Stomach smooth muscle (tissue), 2 donors: ENCODE results near the gene KLHL29.
"Not testable (repeated sequence)": the region's sequence is repeated elsewhere in the genome, so short reads cannot be mapped to it uniquely, and the experiment has no call there.

ENCODE experiments used
- H3K27ac ChIP-seq: one replicate; pipeline ENCODE4 v1.7.0; 2013; ENCODE audit warnings: mild to moderate bottlenecking, low read length, inconsistent platforms
- H3K27me3 ChIP-seq, 2 donors: one replicate each; pipeline ENCODE4 v1.7.0; 2013; ENCODE audit warnings: low read length in 2 of 2; ENCODE audit not compliant: insufficient read depth in 2 of 2, control insufficient read depth in 1 of 2
- H3K36me3 ChIP-seq, 2 donors: one replicate each; pipeline ENCODE4 v1.7.0; 2013; ENCODE audit warnings: low read length in 2 of 2; ENCODE audit not compliant: control insufficient read depth in 2 of 2, insufficient read depth in 2 of 2
- H3K4me1 ChIP-seq: one replicate; pipeline ENCODE4 v1.7.0; 2013; ENCODE audit warnings: low read length; ENCODE audit not compliant: control insufficient read depth, insufficient read depth
- H3K4me3 ChIP-seq, 2 donors: one replicate each; pipeline ENCODE4 v1.7.0; 2013; ENCODE audit warnings: low read length in 2 of 2
- H3K9ac ChIP-seq, 2 donors: one replicate each; pipeline ENCODE4 v1.7.0; 2013; ENCODE audit warnings: low read length in 2 of 2, mild to moderate bottlenecking in 1 of 2
- H3K9me3 ChIP-seq, 2 donors: one replicate each; pipeline ENCODE4 v1.7.0; 2013; ENCODE audit warnings: low read length in 2 of 2; ENCODE audit not compliant: control insufficient read depth in 2 of 2
- donor health status: healthy.
- donor health status: Pancreatic carcinoma.

KLHL29 gene

DNA sequence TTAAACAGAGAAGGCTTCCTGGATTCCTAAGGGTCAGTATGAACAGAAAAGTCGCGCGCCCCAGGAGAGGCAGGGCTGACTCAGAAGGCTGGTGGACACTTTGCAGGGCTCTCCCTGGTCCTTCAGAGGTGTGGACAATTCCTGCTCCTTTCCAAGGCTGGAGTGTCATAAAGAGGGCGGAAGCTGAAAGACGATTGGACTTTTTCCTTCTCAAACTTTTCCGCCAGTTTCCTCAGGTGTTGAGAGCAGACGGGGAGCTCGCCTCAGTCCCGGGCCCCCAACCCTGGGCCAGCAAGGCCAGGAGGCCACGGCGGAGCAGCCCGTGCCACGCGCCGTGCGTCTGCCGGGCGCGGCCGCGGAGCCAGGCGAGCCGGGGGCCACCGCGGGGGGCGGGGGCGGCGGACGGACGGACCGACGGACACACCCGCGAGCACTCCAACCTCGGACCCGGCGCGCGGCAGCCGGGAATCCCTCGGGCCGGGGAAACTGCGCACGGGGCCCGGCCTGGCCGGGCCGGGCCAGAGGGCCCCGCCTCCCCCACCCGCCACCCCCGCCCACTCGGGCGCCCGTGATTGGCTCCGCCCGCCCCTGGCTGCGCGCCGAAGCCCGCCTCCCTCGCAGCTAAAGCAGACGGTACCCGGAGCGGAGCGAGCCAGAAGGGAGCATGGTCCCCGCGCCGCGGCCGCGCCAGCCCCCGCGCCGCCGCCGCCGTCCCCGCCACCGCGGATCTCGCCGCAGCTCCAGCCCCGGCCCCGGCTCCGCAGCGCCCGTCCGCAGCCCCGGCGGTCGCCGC, at the start of gene KLHL29:
KLHL29 (plus strand) TSS at position 629 of the 793 bp plus-strand sequence. CDS start 177,018 bp downstream, outside the sequence.
- Histone ChIP-seq H3K9ac (peak within 1 kb of the TSS; percentile 74 to 80), H3K4me1 (peaks cover 4% of the 10 kb centered on the region), H3K27me3 (no peaks in the 10 kb centered on the region), H3K36me3 (no peaks in the 10 kb centered on the region), H3K27ac (peak within 1 kb of the TSS; percentile 53), H3K9me3 (no peaks in the 10 kb centered on the region), H3K4me3 (peak within 1 kb of the TSS; percentile 86 to 93)

DNA sequence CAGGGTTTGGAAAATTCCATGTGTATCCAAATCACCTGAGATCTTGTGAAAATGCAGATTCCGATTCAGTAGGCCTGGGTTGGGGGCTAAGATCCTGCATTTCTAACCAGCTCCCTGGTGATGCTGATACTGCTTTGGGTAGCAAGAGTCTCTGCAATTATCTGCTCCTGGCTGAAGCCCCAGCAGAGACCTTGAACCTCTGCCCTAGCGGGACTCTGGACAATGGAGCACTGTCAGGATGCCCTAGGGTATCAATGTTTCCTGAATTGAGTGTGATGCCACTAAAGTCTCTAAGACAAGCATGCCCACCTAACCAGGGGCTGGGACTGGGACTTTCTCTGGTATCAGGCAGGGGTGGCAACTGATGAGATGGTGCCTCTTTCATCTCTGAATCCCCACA, 49.4 kb upstream of the KLHL29 start:
- Histone ChIP-seq H3K4me1 (no peaks in the 10 kb centered on the region), H3K27ac (no peak overlapping the region), H3K9ac (no peak overlapping the region), H3K36me3 (no peaks in the 10 kb centered on the region), H3K4me3 (no peak overlapping the region), H3K27me3 (no peaks in the 10 kb centered on the region), H3K9me3 (peaks cover 0 to 3% of the 10 kb centered on the region in 2 donors)

DNA sequence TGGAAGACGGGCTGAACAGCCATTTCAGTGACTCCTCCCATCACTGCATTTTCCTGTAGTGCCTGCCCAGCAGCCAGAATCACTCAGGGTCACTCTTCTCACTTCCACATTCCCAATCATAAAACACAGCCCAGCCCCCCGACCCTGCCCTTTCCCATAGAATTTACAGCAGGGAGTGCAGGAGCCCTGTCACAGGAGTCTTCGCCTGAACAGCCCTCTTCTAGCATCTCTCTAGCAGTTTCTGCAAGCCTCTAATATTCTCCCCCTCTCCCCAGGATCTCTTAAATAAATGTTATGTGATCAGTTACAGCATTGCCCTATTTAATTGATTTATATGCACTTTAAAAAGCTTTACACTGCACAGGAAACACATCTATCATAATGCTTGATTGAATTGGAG, 42.9 kb upstream of the KLHL29 start:
- Histone ChIP-seq H3K27me3 (peaks cover 0 to 2% of the 10 kb centered on the region in 2 donors), H3K4me1 (no peaks in the 10 kb centered on the region), H3K9ac (no peak overlapping the region), H3K27ac (no peak overlapping the region), H3K4me3 (no peak overlapping the region), H3K9me3 (peaks cover 3 to 11% of the 10 kb centered on the region in 2 donors), H3K36me3 (no peaks in the 10 kb centered on the region)

DNA sequence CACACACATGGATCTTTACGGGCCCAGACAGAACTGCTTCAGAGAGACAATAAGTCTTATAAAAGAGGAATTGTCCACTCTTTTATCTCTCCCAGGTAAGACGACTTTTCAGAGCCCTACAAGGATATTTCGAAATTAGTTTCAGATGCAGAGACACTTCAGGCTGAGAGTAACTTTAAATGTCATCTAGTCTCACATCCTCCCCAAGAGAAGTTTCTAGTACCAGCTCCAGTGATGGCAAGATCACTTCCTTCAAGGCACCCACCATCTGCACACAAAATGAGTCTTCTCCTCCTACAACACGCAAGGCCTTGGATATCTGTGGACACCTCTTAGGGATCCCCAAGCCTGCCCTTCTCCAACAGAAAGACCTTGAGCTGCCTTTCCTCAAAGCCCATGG, 39.0 kb upstream of the KLHL29 start:
- Histone ChIP-seq H3K36me3 (no peaks in the 10 kb centered on the region), H3K9ac (no peak overlapping the region), H3K27me3 (peaks cover 0 to 2% of the 10 kb centered on the region in 2 donors), H3K4me3 (no peak overlapping the region), H3K9me3 (peaks cover 1 to 3% of the 10 kb centered on the region in 2 donors), H3K27ac (no peak overlapping the region), H3K4me1 (peaks cover 3% of the 10 kb centered on the region)

DNA sequence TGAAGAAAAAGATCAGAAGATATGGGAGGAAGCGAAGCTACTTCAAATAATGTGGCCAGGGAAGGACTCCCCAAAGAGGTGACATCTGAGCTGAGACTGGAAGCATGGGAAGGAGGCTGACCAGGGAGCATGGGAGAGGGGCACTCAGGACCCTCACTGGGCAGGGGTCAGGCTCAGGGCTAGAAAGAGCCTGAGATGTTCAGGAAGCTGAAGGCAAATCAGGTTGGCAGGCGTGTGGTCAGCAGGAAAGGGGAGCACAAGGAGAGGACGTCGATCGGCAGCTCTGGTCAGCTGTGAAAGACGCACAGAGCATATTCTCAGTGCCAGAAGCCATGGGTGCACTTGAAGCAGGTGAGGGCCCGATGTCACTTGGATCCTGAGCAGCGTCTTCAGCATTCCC, 38.2 kb upstream of the KLHL29 start:
- H3K27me3 ChIP-seq, result peaks cover 0 to 2% of the 10 kb centered on the region in 2 donors
- H3K27ac ChIP-seq, result no peak overlapping the region
- H3K9me3 ChIP-seq, result no peaks in the 10 kb centered on the region
- peaks cover 11% of the 10 kb centered on the region for H3K4me1 ChIP-seq
- no peaks in the 10 kb centered on the region for H3K36me3 ChIP-seq
- no peak overlapping the region for H3K4me3 ChIP-seq
- no peak overlapping the region for H3K9ac ChIP-seq

DNA sequence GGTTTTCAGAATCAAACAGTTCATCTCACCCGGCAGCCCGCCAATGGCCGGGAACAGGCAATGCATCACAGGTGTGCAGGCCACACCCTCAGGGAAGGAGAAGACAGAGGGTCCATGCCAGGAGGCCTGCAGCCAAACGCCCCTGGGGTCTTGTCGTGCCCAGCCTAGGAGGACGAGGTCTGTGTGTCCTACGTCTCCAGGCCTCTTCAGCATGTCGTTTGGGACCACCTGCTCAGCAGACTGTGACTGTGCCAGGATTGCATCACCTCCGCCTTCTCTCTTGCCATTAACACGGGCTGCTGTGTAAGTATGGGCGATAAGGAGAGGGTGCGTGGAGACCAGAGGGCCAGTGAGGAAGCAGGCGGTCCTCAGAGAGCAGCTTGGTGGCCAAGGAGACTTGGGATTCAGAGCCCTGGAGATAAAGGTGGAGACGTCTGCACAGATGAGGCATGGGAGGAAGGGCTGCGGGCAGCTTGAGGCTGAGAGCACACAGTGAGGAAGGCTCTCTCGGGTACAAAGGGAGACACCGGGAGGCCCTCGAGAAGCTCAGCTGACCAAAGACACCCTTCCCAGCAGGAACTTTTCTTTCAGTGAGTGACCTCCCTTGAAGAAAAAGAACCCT, 37.4 kb upstream of the KLHL29 start:
- H3K4me1 ChIP-seq, result peaks cover 13% of the 10 kb centered on the region
- H3K27ac ChIP-seq, result no peak overlapping the region
- no peaks in the 10 kb centered on the region for H3K9me3 ChIP-seq
- no peaks in the 10 kb centered on the region for H3K36me3 ChIP-seq
- H3K9ac ChIP-seq, result no peak overlapping the region
- no peak overlapping the region for H3K4me3 ChIP-seq
- peaks cover 0 to 2% of the 10 kb centered on the region in 2 donors for H3K27me3 ChIP-seq

DNA sequence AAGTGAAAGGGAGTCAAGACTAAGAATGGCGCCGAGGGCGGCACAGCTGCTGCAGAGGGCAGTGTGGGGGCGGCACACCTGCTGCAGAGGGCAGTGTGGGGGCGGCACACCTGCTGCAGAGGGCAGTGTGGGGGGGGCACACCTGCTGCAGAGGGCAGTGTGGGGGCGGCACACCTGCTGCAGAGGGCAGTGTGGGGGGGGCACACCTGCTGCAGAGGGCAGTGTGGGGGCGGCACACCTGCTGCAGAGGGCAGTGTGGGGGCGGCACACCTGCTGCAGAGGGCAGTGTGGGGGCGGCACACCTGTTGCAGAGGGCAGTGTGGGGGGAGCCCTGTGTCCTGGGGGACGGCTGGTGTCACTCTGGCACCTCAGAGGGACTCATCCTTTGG, 36.9 kb upstream of the KLHL29 start:
- H3K9me3 ChIP-seq, H3K9ac ChIP-seq, H3K27ac ChIP-seq, H3K4me3 ChIP-seq, H3K36me3 ChIP-seq, H3K27me3 ChIP-seq: not testable (repeated sequence)
- H3K4me1 ChIP-seq, result peaks cover 13% of the 10 kb centered on the region

DNA sequence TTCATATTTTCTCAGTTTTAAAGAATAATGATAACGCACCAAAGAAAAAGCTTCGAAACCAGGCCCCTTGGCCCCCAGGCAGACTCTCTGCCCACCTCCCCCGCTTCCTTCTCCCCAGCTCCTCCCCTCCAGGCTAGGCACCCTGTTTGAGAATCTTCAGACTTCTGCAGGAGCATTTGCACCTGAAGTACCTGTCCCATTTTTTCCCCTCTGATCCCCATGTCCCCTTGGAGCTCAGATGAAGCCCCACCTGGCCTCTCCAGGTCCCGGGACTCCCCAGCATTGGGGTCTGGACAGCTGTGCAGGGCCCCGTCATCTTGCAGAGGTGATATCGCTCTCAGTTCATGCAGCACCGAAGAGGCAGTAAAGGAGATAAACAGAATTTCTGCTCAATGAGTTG, 35.5 kb upstream of the KLHL29 start:
- no peaks in the 10 kb centered on the region for H3K36me3 ChIP-seq
- H3K9me3 ChIP-seq, result no peaks in the 10 kb centered on the region
- no peak overlapping the region for H3K4me3 ChIP-seq
- H3K27me3 ChIP-seq, result peaks cover 0 to 2% of the 10 kb centered on the region in 2 donors
- H3K27ac ChIP-seq, result no peak overlapping the region
- peaks cover 13% of the 10 kb centered on the region for H3K4me1 ChIP-seq
- no peak overlapping the region for H3K9ac ChIP-seq

DNA sequence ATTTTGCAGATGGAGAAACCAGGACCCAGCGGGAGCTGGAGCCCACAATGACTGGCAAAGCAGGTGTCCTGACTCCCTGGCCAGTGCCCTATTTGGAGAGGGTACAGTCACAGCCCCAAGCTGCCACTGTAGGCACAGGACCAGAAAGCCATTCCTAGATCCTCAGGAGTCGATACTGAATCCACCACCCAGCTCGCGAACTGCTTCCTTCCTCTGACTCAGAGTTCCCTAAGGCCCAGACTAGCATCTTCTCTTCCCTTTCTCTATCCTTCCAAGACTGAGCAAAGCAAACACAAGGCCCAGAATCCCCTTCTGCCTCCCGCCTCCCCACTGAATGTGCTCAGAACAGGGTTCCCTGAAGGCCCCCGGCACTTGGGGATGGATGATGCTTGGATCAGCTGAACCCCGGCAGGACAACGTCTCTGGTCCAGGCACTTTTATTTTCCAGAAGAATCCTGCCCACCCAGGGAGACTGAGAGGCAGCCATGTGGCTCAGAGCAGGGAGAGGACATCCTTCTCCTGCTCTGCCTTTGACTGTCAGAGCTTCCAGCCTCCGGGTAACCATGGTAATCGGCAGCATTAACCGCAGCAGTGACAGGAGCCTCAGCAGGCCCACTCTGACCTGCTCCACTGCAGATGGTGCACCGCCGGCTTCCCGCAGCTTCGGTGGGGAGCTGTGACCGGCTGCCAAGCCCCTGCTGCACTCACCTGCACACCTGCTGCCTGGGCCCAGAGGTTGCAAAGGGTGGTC, 34.8 kb upstream of the KLHL29 start:
- no peak overlapping the region for H3K9ac ChIP-seq
- no peak overlapping the region for H3K4me3 ChIP-seq
- peaks cover 0 to 2% of the 10 kb centered on the region in 2 donors for H3K27me3 ChIP-seq
- no peaks in the 10 kb centered on the region for H3K36me3 ChIP-seq
- H3K4me1 ChIP-seq, result peaks cover 13% of the 10 kb centered on the region
- H3K27ac ChIP-seq, result no peak overlapping the region
- H3K9me3 ChIP-seq, result no peaks in the 10 kb centered on the region

DNA sequence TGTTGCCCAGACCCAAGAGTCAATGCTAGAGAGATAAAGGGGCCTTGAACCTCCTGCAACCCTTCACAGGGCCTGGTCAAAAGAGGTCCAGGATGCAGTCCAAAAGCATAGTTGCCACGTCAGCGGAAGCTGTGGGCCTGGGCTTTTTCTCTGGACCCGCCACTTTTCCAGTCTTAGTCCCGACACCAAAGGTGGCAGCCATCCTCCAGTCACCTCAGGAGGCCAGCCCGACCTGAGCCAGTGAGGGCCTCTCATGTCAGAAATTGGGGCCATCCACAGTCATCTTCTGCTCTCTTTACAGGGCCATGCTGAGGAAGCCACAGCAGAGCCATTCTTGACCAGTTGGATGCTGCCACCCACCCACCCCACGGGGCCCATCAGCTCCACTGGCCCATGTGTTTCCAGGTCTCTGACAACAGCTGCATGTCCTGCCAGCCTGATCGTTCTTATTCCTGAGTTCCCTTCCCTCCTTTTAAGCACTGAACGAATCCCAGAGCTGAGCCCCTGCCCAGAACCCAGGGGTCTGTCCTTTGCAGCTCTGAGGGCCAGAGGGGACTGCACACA, 34.1 kb upstream of the KLHL29 start:
- Histone ChIP-seq H3K9me3 (no peaks in the 10 kb centered on the region), H3K4me1 (peaks cover 13% of the 10 kb centered on the region), H3K36me3 (no peaks in the 10 kb centered on the region), H3K4me3 (peak overlapping the region in 1 of 2 donors; percentile 54), H3K9ac (peak overlapping the region in 1 of 2 donors; percentile 21), H3K27me3 (peaks cover 0 to 2% of the 10 kb centered on the region in 2 donors), H3K27ac (no peak overlapping the region)
